Activated B cell treated with CpG ODN at 0.5 μM for 24 hours (primary cell): ENCODE measurements around the gene GIMAP1. TPM values are rescaled to one million over a fixed set of nuclear protein-coding genes. Genes with fewer than 3 reads are reported as not detected.
A peak's percentile ranks its signal among the peaks of the same experiment; 100 is the strongest.

Experiments used
- ATAC-seq: fragments of 200-7000 bp; cut with Tn5 transposase; one replicate; pipeline ENCODE4 v1.10.0; 2021; ENCODE audit warnings: low read depth, mild to moderate bottlenecking, moderate library complexity
- CTCF ChIA-PET: fragments of 350-600 bp; sonication (Branson Sonifier 250); formaldehyde crosslinking; loops from one replicate; lab custom pipeline; 2021; ENCODE audit warnings: antibody characterized with exemption; lab: Charles Lee
- POLR2A ChIA-PET: fragments of 350-600 bp; sonication (Branson Sonifier 250); formaldehyde crosslinking; loops from one replicate; lab custom pipeline; 2021; ENCODE audit warnings: antibody characterized with exemption; lab: Charles Lee
- DNase-seq: peaks from one replicate; pipeline ENCODE4 v3.0.0; 2022
- H3K27ac Mint-ChIP-seq: one replicate; pipeline ENCODE4 v1.8.0; 2020; ENCODE audit warnings: mixed read lengths
- H3K27me3 Mint-ChIP-seq: one replicate; pipeline ENCODE4 v1.8.0; 2021; ENCODE audit warnings: mixed read lengths
- H3K36me3 Mint-ChIP-seq: one replicate; pipeline ENCODE4 v1.8.0; 2021; ENCODE audit warnings: low read depth, mixed read lengths
- H3K4me1 Mint-ChIP-seq: one replicate; pipeline ENCODE4 v1.8.0; 2021; ENCODE audit warnings: mixed read lengths
- H3K4me3 Mint-ChIP-seq: one replicate; pipeline ENCODE4 v1.8.0; 2020; ENCODE audit warnings: mild to moderate bottlenecking, mixed read lengths
- H3K9me3 Mint-ChIP-seq: one replicate; pipeline ENCODE4 v1.8.0; 2020; ENCODE audit warnings: mixed read lengths
- CTCF ChIP-seq: fragments of 200-600 bp; IDR thresholded peaks from one replicate; pipeline ENCODE4 v1.8.0; 2022; ENCODE audit warnings: antibody characterized with exemption, mild to moderate bottlenecking
- intact Hi-C: fragments of 100-400 bp; cut with micrococcal nuclease; formaldehyde crosslinking; loops from one replicate; pipeline ENCODE4 v1.15.1; 2024
- total RNA-seq: library from RNA; stranded (reverse); gene quantifications from 2 replicates; pipeline ENCODE4 v1.2.3, GENCODE V29; 2022

The GIMAP1 gene
- total RNA-seq, 1 donor from 2014 or later, result 0.89 TPM

DNA sequence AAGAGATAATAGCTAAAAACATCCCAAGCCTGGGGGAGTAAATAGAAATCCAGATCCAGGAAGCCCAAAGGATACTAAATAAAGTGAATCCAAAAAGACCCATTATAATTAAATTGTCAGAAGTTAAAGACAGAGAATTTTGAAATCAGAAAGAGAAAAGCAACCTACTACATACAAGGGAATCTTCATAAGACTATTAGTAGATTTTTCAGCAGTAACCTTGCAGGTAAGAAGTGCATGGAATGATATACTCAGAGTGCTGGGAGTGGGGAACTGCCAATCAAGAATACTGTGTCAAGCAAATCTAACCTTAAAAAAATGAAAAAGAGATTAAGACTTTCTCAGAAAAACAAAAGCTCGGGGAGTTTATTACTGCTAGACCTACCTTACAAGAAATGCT, 13.2 kb upstream of the GIMAP1 start:
- DNase-seq, result no peak
- no peaks in the 10 kb centered on the region for H3K4me1 Mint-ChIP-seq
- POLR2A ChIA-PET, result no interaction called here
- CTCF ChIA-PET, result no interaction called here
- H3K27me3 Mint-ChIP-seq, result no peaks in the 10 kb centered on the region
- H3K36me3 Mint-ChIP-seq, result peaks cover 9% of the 10 kb centered on the region
- no peak for TF ChIP-seq CTCF
- no peak overlapping the region for H3K27ac Mint-ChIP-seq
- H3K4me3 Mint-ChIP-seq, result no peak overlapping the region
- intact Hi-C loops, result no loop called here
- no peak for ATAC-seq
- peaks cover 52% of the 10 kb centered on the region for H3K9me3 Mint-ChIP-seq

DNA sequence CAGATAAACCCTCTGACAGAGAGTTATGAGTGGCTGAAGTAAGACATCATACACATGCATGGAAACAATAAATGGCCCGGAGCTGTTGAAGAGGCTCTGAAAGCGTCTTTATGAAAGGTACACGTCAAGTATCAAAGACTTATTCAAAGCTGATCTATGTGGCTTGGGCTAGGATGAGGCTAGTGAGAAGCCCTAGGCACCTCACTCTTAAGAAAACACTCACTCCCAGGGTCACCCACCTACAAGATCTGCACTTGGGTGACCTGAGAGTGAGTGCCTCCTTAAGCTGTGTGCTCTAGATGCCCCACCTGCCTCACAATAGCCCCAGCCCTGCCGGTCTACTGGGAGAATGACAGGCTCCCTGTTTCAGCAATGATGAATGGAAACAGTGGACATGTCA, 1.1 kb upstream of the GIMAP1 start:
- Mint-ChIP-seq H3K27ac (no peak overlapping the region), H3K36me3 (no peaks in the 10 kb centered on the region), H3K4me1 (peaks cover 17% of the 10 kb centered on the region), H3K27me3 (no peaks in the 10 kb centered on the region), H3K4me3 (no peak overlapping the region), H3K9me3 (peaks cover 13% of the 10 kb centered on the region)
- POLR2A ChIA-PET, result interaction anchor here (1.2 kb wide), 1 partner anchor 30 kb away, joined by 5 read pairs; the partner anchor contains the start of gene GIMAP2
- CTCF ChIA-PET, result no interaction called here
- no peak for ATAC-seq
- no peak for TF ChIP-seq CTCF
- intact Hi-C loops, result no loop called here
- no peak for DNase-seq

DNA sequence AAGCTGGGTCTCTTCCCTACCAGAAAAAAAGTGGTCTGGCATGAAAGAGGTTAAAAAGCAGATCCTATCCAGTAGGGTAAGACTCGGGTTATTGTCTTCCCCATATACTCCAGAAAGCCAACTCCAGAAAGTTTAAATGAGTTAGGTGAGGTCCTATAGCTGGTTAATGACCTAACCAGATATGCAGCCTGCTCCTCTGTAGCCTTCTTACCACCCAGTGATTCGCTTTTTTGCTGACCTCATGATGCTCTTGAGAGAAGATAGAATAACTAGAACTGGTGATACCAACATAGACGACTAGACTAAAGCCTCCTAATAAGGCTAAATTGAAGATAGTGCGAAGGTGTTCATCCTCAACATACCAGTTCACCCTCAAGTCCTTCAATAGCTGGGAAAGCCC, 675 bp upstream of the GIMAP1 start:
- ATAC-seq (no peak), DNase-seq (no peak)
- Mint-ChIP-seq H3K4me1 (peaks cover 17% of the 10 kb centered on the region), H3K9me3 (peaks cover 13% of the 10 kb centered on the region), H3K27me3 (no peaks in the 10 kb centered on the region), H3K4me3 (no peak overlapping the region), H3K27ac (no peak overlapping the region), H3K36me3 (no peaks in the 10 kb centered on the region)
- no peak for TF ChIP-seq CTCF
- POLR2A ChIA-PET, result interaction anchor here (0.8 to 1.2 kb wide), 3 partner anchors 17 to 310 kb away, joined by 3 to 5 read pairs (median 3); partner anchors contain the start of gene GIMAP2
- intact Hi-C loops, result no loop called here
- CTCF ChIA-PET, result no interaction called here

GRCh38 chr7:150716939-150717338, 526 bp downstream of the GIMAP1 start:
- intact Hi-C loops, result no loop called here
- H3K4me1 Mint-ChIP-seq, result peaks cover 17% of the 10 kb centered on the region
- POLR2A ChIA-PET, result no interaction called here

DNA sequence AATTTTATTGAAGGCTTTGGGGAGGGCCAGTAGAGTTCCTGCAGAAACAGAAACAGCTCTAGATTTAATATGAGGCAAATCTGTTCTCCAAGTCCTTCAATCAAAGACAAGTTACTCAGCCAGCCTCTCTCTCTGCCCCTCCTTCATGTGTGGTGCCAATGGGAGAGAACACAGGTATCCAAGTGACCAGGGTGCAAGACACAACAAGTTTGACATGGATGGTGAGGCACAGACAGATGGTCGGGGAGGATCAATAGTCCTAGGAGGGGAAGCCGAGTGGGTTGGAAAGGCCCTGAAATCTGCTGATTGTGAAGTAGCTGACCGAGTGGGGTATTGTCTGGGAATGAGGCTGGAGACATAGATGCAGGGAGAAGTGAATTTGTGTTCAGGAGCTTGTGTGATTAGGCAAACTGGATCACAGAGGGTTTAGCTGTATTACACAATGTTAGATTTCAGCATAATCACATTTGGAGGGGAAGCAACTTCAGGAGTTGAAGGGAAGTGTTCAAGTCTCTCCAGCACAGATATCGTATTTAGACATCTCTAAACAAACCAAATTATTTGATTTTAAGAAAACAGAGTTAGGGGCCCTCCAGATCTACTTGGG, 1.5 kb downstream of the GIMAP1 start:
- POLR2A ChIA-PET, result no interaction called here
- no peaks in the 10 kb centered on the region for H3K27me3 Mint-ChIP-seq
- no peaks in the 10 kb centered on the region for H3K36me3 Mint-ChIP-seq
- DNase-seq, result no peak
- no peak overlapping the region for H3K27ac Mint-ChIP-seq
- peaks cover 6% of the 10 kb centered on the region for H3K9me3 Mint-ChIP-seq
- intact Hi-C loops, result no loop called here
- no peak for TF ChIP-seq CTCF
- ATAC-seq, result no peak
- H3K4me1 Mint-ChIP-seq, result peaks cover 17% of the 10 kb centered on the region
- no peak overlapping the region for H3K4me3 Mint-ChIP-seq
- CTCF ChIA-PET, result interaction anchor here (1.4 kb wide), 1 partner anchor 269 kb away, joined by 5 read pairs; no protein-coding TSS in a partner anchor

More at GRCh38 chr7:150716939-150717338, 526 bp downstream of the GIMAP1 start:
- CTCF ChIA-PET, result interaction anchor here (1.4 kb wide), 1 partner anchor 268 kb away, joined by 5 read pairs; no protein-coding TSS in a partner anchor
- no peak for DNase-seq
- Mint-ChIP-seq H3K36me3 (no peaks in the 10 kb centered on the region), H3K27me3 (no peaks in the 10 kb centered on the region), H3K4me3 (peak overlapping the region; percentile 76), H3K9me3 (peaks cover 13% of the 10 kb centered on the region), H3K27ac (no peak overlapping the region)
- ATAC-seq, result no peak
- TF ChIP-seq CTCF, result no peak
